HUES48 (cell line): Measurements from ENCODE around the gene SERPINA4.

ENCODE experiments used
- H3K27ac ChIP-seq: one replicate; pipeline ENCODE4 v1.7.0; 2013; ENCODE audit warnings: low read depth, low read length, inconsistent platforms
- H3K27me3 ChIP-seq: 2 replicates; pipeline ENCODE4 v1.6.1; 2013; ENCODE audit warnings: mild to moderate bottlenecking, low read length; ENCODE audit not compliant: control insufficient read depth, insufficient read depth
- H3K36me3 ChIP-seq: 2 replicates; pipeline ENCODE4 v1.6.1; 2013; ENCODE audit warnings: low read length; ENCODE audit not compliant: control insufficient read depth, insufficient read depth
- H3K4me1 ChIP-seq: 2 replicates; pipeline ENCODE4 v1.6.1; 2013; ENCODE audit warnings: mild to moderate bottlenecking, low read length; ENCODE audit not compliant: control insufficient read depth, insufficient read depth
- H3K4me3 ChIP-seq: 2 replicates; pipeline ENCODE4 v1.5.1; 2013; ENCODE audit warnings: mild to moderate bottlenecking, low read depth, low read length
- H3K9ac ChIP-seq: 2 replicates; pipeline ENCODE4 v1.6.1; 2013; ENCODE audit warnings: mild to moderate bottlenecking, low read depth, low read length, moderate library complexity
- H3K9me3 ChIP-seq: 2 replicates; pipeline ENCODE4 v1.6.1; 2013; ENCODE audit warnings: low read length; ENCODE audit not compliant: control insufficient read depth, insufficient read depth

The SERPINA4 gene

GRCh38 chr14:94619297-94619696 lies 58.1 kb downstream of the SERPINA4 start:
- H3K9ac ChIP-seq = no peak overlapping the region
- peaks cover 19% of the 10 kb centered on the region; the same call in 1 of the 2 replicates for H3K9me3 ChIP-seq
- no peaks in the 10 kb centered on the region for H3K27me3 ChIP-seq
- H3K27ac ChIP-seq = no peak overlapping the region
- H3K36me3 ChIP-seq = no peaks in the 10 kb centered on the region
- no peak overlapping the region for H3K4me3 ChIP-seq
- no peaks in the 10 kb centered on the region for H3K4me1 ChIP-seq
